ENCODE measurements around the gene FBXL13. TPM values are rescaled to one million over a fixed set of nuclear protein-coding genes. Genes with fewer than 3 reads are reported as not detected.

The FBXL13 gene
- total and polyA plus RNA-seq, 10 of the 15 experiments (the other 5 are each of a cell fraction or from before 2014, with no cell fraction given), result 0.08 to 0.95 (median 0.28) TPM; not detected in 2

GRCh38 chr7:102859084-102859798 is 215.4 kb downstream of the FBXL13 start:
- intact Hi-C loops (cut with micrococcal nuclease; ENCODE audit: unreplicated experiment) (no loop called here), in situ Hi-C loops (cut with MboI) (no loop called here)
- TF ChIP-seq ATF7 (IDR thresholded peaks at IDR 0.05; ENCODE audit: low read depth), result no peak
- TF ChIP-seq KDM1A (IDR thresholded peaks at IDR 0.05; ENCODE audit: borderline replicate concordance), result no peak
- no peak for TF ChIP-seq CHD4 (IDR thresholded peaks at IDR 0.05)
- TF ChIP-seq NR2F1 (conservative IDR thresholded peaks at IDR 0.05), result no peak
- TF ChIP-seq HSF1 (IDR thresholded peaks at IDR 0.05; ENCODE audit: low read depth, low read length), result no peak
- no peak for TF ChIP-seq BACH1 (IDR thresholded peaks at IDR 0.05; ENCODE audit: borderline replicate concordance)
- no peak for TF ChIP-seq PAX8 (IDR thresholded peaks at IDR 0.05)
- no peak for TF ChIP-seq SMC3 (IDR thresholded peaks at IDR 0.05; ENCODE audit: borderline replicate concordance, low read length)
- no peak for TF ChIP-seq BRCA1 (IDR thresholded peaks at IDR 0.05; ENCODE audit: low read depth, low read length)
- TF ChIP-seq JUND (IDR thresholded peaks at IDR 0.05; ENCODE audit: low read depth, low read length), result no peak
- no peak for TF ChIP-seq EGR1 (IDR thresholded peaks at IDR 0.05; ENCODE audit: borderline replicate concordance in 1 of 2, low read depth in 2 of 2, low read length in 2 of 2)
- TF ChIP-seq E2F8 (IDR thresholded peaks at IDR 0.05; ENCODE audit: low read depth, partially characterized antibody), result no peak
- TF ChIP-seq MLLT1 (IDR thresholded peaks at IDR 0.05), result no peak
- no peak for TF ChIP-seq IRF4 (IDR thresholded peaks at IDR 0.05; ENCODE audit: low read depth, low read length)
- TF ChIP-seq BMI1 (IDR thresholded peaks at IDR 0.05; ENCODE audit: borderline replicate concordance), result no peak
- Histone ChIP-seq H3K27ac (ENCODE audit: control insufficient read depth, insufficient read depth) (no peak overlapping the region), H3K9ac (ENCODE audit: control insufficient read depth, insufficient read depth, low read length) (no peak overlapping the region), H3K4me3 (no peak overlapping the region), H3K36me3 (ENCODE audit: control insufficient read depth in 2 of 2, insufficient read depth in 2 of 2, low read length in 1 of 2) (no peaks in the 10 kb centered on the region), H3K79me2 (ENCODE audit: control insufficient read depth, insufficient read depth, low read length) (no peaks in the 10 kb centered on the region), H4K20me1 (ENCODE audit: control insufficient read depth, insufficient read depth) (no peaks in the 10 kb centered on the region), H3K27me3 (replicated peaks in 1 of 2; ENCODE audit: control insufficient read depth in 2 of 2, insufficient read depth in 2 of 2, low read length in 1 of 2) (no peaks in the 10 kb centered on the region), H2AFZ (ENCODE audit: control insufficient read depth, low read depth, low read length) (no peak overlapping the region), H3K4me2 (ENCODE audit: control insufficient read depth, insufficient read depth) (no peak overlapping the region), H3K9me3 (replicated peaks; ENCODE audit: control insufficient read depth, insufficient read depth, low read length) (no peaks in the 10 kb centered on the region), H3K4me1 (ENCODE audit: control insufficient read depth, insufficient read depth, low read length) (no peaks in the 10 kb centered on the region)
- RAD21 ChIA-PET (ENCODE audit: unreplicated experiment), result no interaction called here
- 18% methylated on average over 4 of the region's 4 CpGs for WGBS (ENCODE audit: insufficient coverage, insufficient replicate concordance, low lambda C conversion rate, missing lambda C conversion rate)
- FAIRE-seq (no peak), ATAC-seq (no peak), DNase-seq (ENCODE audit: low read depth, low spot score) (no peak)
- CTCF ChIA-PET, result no interaction called here
- SMC1A ChIA-PET (ENCODE audit: uncharacterized antibody, unreplicated experiment), result interaction anchor here (1.2 kb wide), 1 partner anchor 33 kb away, joined by 3 read pairs; no protein-coding TSS in a partner anchor
- POLR2A ChIA-PET, result interaction anchor here (0.6 kb wide), 1 partner anchor 70 kb away, joined by 9 read pairs; no protein-coding TSS in a partner anchor
- BruUV-seq (replicated peaks), result no TSS peak

All from GM12878 (cell line).